Embryonic facial prominence (tissue), 1 donor: ENCODE data around the gene UIMC1.

ENCODE experiments used
- DNase-seq: peaks from one replicate; pipeline ENCODE4 v3.0.0-alpha.2; 2016; ENCODE audit errors: extremely low spot score

UIMC1 gene

DNA sequence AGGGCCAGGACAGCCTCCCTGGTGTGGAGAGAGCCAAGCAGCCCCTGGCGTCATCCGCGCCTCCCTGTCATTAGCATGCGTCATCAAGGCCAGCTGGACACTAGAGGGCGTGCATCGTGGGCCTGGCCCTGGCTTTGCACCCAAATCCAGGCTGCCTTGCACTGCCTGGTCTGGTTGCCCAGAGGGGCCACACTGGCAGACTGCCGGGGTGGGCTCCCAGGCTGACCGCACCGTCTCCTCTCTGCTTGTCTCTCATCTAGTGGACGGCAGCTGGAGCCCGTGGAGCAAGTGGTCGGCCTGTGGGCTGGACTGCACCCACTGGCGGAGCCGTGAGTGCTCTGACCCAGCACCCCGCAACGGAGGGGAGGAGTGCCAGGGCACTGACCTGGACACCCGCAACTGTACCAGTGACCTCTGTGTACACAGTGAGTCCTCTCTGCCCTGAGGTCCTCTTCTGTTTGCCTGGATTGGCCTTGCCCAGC, 136.4 kb downstream of the UIMC1 start:
- DNase-seq: no peak

- no peak for DNase-seq
These were observed 137.0 kb downstream of the UIMC1 start for GRCh38 chr5:176869501-176870109.

DNA sequence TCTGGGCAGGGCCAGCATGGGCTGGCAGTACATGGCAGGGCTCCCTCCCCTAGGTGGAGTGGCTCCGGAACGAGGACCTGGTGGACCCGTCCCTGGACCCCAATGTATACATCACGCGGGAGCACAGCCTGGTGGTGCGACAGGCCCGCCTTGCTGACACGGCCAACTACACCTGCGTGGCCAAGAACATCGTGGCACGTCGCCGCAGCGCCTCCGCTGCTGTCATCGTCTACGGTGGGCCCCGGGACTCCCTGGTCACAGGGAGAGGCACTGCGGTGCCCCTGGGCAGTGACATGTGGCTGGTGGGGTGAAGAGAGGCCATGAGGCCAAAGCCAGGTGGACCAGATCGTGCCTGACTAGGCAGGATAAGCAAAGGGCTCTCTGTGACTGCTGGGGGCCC, 137.8 kb downstream of the UIMC1 start:
- DNase-seq: no peak

GRCh38 chr5:176868126-176868525, 138.5 kb downstream of the UIMC1 start:
- no peak for DNase-seq

DNA sequence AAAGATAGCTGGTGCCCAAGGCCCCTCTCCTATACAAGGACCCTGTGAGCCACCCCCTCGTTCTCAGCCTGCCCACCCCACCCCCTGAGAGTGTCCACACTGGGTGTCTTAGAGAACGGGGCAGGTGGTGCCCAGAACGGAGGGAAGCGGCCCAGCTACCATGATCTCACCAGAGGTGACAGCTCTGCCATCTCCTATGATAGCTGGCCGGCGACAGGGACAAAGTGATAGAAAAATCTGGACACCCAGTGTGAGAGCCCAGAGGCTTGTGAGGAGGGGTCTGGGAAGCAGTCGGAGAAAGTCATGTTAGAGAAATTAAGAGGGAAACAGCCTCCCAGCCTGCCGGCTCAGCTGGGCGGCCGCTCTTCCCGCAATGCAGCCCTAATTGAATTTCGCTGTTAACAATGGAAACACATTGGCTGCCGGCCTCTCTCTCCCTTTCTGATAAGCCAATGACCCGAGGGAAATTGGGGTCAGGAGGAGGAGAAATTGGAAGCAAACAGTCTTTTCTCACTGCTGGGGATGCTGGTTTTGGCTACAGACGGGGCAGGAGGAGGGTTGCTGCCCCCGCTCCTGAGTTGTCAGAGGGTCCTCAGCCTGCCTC, 139.8 kb downstream of the UIMC1 start:
- DNase-seq: no peak

DNA sequence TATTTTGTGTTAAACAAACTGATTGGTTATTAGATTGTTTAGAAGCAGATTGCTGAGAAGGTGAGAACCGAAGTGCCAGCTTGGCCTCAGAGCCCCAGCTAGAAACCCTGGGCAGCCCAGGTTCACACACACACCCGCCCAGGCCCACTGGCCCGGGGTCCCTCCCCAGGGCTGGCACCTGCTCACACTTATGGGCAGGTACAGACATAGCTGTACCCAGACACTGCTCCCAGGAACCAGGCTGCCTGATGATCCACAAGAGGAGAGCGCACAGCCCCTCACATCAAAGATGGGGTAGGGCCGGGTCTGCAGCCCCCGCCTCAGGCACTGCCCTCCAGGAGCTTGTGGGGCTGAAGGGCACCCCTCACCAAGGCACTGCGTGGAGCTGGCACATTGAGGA, 140.6 kb downstream of the UIMC1 start:
- no peak for DNase-seq

DNA sequence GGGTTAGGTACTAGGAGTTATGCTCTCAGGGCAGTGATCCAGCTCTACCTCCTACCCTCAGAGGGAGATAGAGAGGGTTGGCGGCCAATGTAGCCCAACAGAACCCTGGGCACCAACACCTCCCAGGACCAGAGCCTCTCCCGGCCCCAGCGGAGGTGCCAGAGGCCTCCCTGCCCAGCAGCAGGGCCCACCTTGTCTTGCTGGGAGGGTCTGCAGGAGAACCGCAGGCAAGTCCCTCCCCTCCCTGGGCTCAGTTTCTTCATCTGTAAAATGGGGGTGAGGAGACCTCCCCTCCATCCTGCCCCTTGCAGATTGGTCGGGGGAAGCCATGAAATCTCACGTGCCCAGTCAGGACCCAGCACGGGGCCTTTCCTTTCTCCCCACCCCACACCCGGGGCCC, 141.8 kb downstream of the UIMC1 start:
- no peak for DNase-seq

DNA sequence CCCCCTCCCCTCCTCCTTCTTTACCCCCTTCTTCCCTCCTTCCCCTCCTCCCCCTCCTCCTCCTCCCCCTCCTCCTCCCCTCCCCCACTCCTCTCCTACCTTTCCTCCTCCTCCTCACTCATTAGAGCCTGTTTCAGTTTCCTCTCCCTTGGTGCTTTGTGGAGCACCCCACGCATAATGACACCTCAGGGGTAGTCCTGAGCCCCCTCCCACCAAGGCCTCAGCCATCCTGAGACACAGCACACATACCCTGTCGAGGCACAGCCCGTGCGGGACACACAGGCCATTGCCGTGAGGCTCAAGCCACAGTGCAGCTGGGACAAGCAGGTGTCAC, 142.8 kb downstream of the UIMC1 start:
- no peak for DNase-seq

DNA sequence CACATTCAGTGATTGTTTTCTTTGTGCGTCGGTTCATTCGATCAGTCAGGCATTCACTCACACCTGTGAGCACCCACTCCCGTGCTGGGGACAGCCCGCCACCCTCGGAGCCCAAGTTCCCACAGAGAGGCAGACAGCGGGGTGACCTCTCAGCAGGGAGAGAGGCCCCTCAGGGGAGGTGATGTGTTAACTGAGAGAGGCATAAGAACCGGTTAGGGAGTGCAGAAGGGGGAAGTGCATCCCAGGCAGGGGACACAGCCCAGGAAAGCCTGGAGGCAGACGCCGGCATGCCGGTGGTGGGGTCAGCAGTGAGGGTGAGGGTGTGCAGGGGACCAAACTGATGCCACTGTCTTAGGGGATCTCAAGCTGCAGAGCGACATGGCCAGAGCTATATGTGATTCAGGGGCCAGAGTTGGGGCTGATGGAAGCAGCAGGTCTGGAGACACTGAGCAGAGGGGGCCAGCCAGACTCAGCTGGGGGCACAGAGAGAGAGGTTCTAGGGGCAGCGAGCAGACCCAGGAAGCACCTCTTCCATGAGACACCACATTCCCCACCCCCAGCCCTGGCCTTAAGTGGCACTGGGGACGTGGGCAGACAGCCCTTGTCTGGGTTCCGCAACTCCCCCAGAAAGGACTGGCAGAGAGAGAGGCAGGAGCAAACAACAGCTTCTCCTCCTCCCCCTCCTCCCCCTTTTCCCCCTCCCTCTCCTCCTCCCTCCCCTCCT, 143.4 kb downstream of the UIMC1 start:
- no peak for DNase-seq

DNA sequence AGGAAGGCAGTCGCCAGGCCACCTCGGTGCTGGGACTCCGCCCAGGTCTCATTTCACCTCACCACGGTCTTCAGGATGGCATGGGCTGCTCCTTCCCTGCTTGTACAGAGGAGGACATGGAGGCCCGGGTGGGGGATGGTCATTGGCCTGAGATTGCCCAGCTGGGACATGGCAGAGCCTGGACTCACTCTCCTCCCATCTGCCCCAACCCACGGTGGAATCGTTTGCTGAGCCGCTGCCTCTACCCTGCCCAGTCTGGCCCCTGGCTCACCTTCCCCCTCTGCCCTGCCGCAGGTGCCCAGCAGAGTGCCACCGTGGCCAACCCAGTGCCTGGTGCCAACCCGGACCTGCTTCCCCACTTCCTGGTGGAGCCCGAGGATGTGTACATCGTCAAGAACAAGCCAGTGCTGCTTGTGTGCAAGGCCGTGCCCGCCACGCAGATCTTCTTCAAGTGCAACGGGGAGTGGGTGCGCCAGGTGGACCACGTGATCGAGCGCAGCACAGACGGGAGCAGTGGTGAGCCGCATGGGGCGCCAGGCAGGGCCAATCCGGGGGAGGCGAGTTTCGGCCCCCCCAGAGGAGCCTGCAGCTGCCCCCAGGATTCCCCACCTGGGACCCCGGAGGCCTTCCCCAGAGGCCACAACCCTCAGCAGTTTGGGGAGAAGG, 144.1 kb downstream of the UIMC1 start:
- DNase-seq: no peak

DNA sequence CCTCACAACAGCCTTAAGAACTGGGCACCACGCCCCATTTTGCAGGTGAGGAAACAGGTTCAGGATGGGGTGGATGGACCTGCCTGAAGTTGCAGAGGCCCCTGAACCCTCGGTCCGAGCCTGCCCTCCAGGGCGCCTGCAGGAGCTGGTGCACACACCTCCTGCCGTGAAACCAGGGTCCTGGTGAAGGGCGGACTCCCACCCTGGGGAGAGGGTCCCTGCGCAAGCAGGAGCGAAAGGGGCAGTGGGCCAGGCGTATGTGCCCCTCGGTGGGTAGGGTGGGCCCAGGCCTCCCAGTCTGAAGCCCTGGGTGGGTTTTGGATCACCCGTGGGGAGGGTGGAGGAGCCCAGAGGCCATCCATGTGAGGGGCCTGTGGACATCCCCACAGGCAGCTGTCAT, 145.3 kb downstream of the UIMC1 start:
- DNase-seq: no peak

DNA sequence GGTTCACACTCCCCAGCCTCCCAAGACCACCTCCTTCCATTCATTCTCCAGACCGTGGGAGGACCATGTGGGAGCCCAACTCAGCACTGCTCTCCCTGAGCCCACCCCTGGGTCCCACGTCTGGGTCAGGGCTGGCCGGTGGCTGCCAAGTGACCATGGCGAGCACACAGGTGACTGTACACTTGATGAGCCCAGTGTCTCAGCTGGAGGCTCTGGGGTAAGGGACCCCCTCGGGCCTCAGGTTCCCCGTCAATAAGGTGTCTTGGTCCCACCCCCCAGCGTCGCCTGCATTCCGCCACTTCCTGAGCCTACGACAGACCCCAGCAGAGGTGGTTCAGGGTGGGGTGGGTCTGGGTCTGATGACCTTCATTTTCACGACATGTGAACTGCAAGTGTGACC, 146.2 kb downstream of the UIMC1 start:
- DNase-seq: no peak

GRCh38 chr5:176859916-176860315, 146.7 kb downstream of the UIMC1 start:
- DNase-seq: no peak

GRCh38 chr5:176857894-176858273, 148.7 kb downstream of the UIMC1 start:
- no peak for DNase-seq

GRCh38 chr5:176857216-176857893, 149.2 kb downstream of the UIMC1 start:
- no peak for DNase-seq

GRCh38 chr5:176856746-176857145, 149.8 kb downstream of the UIMC1 start:
- no peak for DNase-seq

DNA sequence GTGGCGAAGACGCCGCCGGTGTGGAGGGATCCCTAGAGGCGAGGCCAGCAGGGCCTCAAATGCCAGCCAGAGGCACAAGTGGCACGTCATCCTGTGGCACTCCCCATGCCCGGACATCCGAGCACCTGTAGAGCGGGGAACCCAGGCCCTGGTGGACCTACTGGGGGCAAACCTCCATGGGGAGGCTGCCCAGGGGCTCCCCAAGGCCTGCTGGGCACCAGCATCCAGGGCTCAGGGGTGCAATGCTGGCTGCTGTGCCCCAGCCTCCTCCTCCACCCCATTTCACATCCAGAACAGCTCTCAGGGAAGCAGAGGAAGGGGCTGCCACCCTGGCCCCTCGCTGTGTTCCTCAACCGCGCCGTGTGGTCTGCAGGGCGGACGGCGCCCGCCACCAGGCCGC, 151.0 kb downstream of the UIMC1 start:
- DNase-seq: no peak
